GM19452 (cell line): ENCODE measurements around the gene MAP3K10.
A peak's percentile ranks its signal among the peaks of the same experiment; 100 is the strongest.
"Not testable (repeated sequence)": the region's sequence is repeated elsewhere in the genome, so short reads cannot be mapped to it uniquely, and the experiment has no call there.

ENCODE experiments used
- ATAC-seq: cut with Tn5 transposase; IDR thresholded peaks from one replicate; pipeline ENCODE4 v1.9.1; 2021; ENCODE audit not compliant: unreplicated experiment

Gene MAP3K10

GRCh38 chr19:40190891-40191835 lies at the start of gene MAP3K10:
MAP3K10 (plus strand) TSS chr19:40191426; CDS start chr19:40192032, 606 bp downstream.
- ATAC-seq: peak; percentile 74

- ATAC-seq: no peak
Measured at GRCh38 chr19:40141551-40141950, 49.7 kb upstream of the MAP3K10 start.

- no peak for ATAC-seq
Measured at GRCh38 chr19:40143612-40144011, 47.6 kb upstream of the MAP3K10 start.

- no peak for ATAC-seq
Measured at GRCh38 chr19:40144151-40144550, 47.1 kb upstream of the MAP3K10 start.

- no peak for ATAC-seq
Measured at GRCh38 chr19:40144947-40145748, 46.1 kb upstream of the MAP3K10 start.

- ATAC-seq: not testable (repeated sequence)
Measured at GRCh38 chr19:40145749-40146029, 45.5 kb upstream of the MAP3K10 start.

GRCh38 chr19:40147338-40147692 lies 43.9 kb upstream of the MAP3K10 start:
- no peak for ATAC-seq

- no peak for ATAC-seq
Measured at GRCh38 chr19:40147693-40148347, 43.4 kb upstream of the MAP3K10 start.

GRCh38 chr19:40149501-40149900 lies 41.7 kb upstream of the MAP3K10 start:
- ATAC-seq: no peak

GRCh38 chr19:40150170-40150569 lies 41.1 kb upstream of the MAP3K10 start:
- no peak for ATAC-seq

GRCh38 chr19:40154121-40154680 lies 37.0 kb upstream of the MAP3K10 start:
- no peak for ATAC-seq

GRCh38 chr19:40155749-40156265 lies 35.4 kb upstream of the MAP3K10 start:
- no peak for ATAC-seq

GRCh38 chr19:40157059-40157458 lies 34.2 kb upstream of the MAP3K10 start:
- no peak for ATAC-seq

- no peak for ATAC-seq
Measured at GRCh38 chr19:40159744-40160143, 31.5 kb upstream of the MAP3K10 start.

- ATAC-seq: no peak
Measured at GRCh38 chr19:40162104-40162503, 29.1 kb upstream of the MAP3K10 start.

GRCh38 chr19:40163541-40164129 lies 27.6 kb upstream of the MAP3K10 start:
- ATAC-seq: no peak

- no peak for ATAC-seq
Measured at GRCh38 chr19:40165362-40165937, 25.8 kb upstream of the MAP3K10 start.

- not testable (repeated sequence) for ATAC-seq
Measured at GRCh38 chr19:40169482-40170302, 21.5 kb upstream of the MAP3K10 start.

GRCh38 chr19:40170303-40170989 lies 20.8 kb upstream of the MAP3K10 start:
- ATAC-seq: not testable (repeated sequence)
